GM18861 (cell line): ENCODE measurements around the gene ECT2L.
"Not testable (repeated sequence)": the region's sequence is repeated elsewhere in the genome, so short reads cannot be mapped to it uniquely, and the experiment has no call there.

ENCODE experiments used
- ATAC-seq: cut with Tn5 transposase; IDR thresholded peaks from one replicate; pipeline ENCODE4 v1.9.1; 2021; ENCODE audit not compliant: unreplicated experiment

The ECT2L gene

GRCh38 chr6:138923561-138923960 is 127.7 kb downstream of the ECT2L start:
- ATAC-seq: peak; percentile 61

- no peak for ATAC-seq
Measured at GRCh38 chr6:138925806-138926205, 129.9 kb downstream of the ECT2L start.

- no peak for ATAC-seq
Measured at GRCh38 chr6:138926579-138926978, 130.7 kb downstream of the ECT2L start.

DNA sequence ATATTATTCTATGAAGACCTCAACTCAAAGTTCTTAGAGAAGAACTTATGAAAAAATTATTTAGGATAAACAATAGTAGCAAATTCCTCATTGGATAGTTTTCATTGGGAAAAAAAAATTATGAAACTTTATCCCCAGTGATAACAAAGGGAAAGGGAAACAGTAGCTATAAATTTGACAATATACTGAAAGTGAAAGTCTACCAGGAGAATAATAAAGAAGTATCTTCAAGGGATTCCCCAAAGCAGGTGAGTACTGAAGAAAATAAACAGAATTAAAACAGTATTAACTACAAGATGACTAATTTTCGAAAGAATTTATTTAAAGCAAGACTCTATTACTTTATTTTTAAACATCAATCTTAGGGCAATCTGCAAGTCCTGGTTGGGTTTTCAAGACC is 135.8 kb downstream of the ECT2L start:
- ATAC-seq: no peak

DNA sequence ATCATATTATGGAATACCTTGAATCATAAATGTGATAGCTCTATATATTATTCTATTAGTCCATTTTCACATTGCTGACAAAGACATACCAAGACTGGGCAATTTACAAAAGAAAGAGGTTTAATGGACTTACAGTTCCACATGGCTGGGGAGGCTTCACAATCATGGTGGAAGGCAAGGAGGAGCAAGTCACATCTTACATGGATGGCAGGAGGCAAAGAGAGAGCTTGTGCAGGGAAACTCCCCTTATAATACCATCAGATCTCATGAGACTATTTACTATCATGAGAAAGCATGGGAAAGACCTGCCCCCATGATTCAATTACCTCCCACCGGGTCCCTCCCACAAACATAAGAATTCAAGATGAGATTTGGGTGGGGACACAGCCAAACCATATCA is 141.0 kb downstream of the ECT2L start:
- ATAC-seq: not testable (repeated sequence)

- ATAC-seq: no peak
Measured at GRCh38 chr6:138943089-138943625, 147.3 kb downstream of the ECT2L start.

- peak; percentile 35 for ATAC-seq
Measured at GRCh38 chr6:138944412-138944811, 148.5 kb downstream of the ECT2L start.

- no peak for ATAC-seq
Measured at GRCh38 chr6:138945354-138945753, 149.5 kb downstream of the ECT2L start.

GRCh38 chr6:138948004-138948403 is 152.1 kb downstream of the ECT2L start:
- ATAC-seq: no peak

- ATAC-seq: no peak
Measured at GRCh38 chr6:138948546-138949179, 152.8 kb downstream of the ECT2L start.

- ATAC-seq: peak; percentile 41
Measured at GRCh38 chr6:138953451-138953850, 157.6 kb downstream of the ECT2L start.
